Rectal smooth muscle tissue (tissue), 1 donor: Measurements from ENCODE around the gene TBC1D22A.

Experiments
- H3K27ac ChIP-seq: one replicate; pipeline ENCODE4 v1.7.0; 2013; ENCODE audit warnings: low read depth, low read length, inconsistent platforms
- H3K27me3 ChIP-seq: one replicate; pipeline ENCODE4 v1.7.0; 2013; ENCODE audit warnings: low read length; ENCODE audit not compliant: control insufficient read depth, insufficient read depth
- H3K36me3 ChIP-seq: one replicate; pipeline ENCODE4 v1.7.0; 2013; ENCODE audit warnings: low read length; ENCODE audit not compliant: control insufficient read depth, insufficient read depth
- H3K4me1 ChIP-seq: one replicate; pipeline ENCODE4 v1.7.0; 2013; ENCODE audit warnings: low read length; ENCODE audit not compliant: control insufficient read depth, insufficient read depth
- H3K4me3 ChIP-seq: one replicate; pipeline ENCODE4 v1.7.0; 2013; ENCODE audit warnings: low read length
- H3K9ac ChIP-seq: one replicate; pipeline ENCODE4 v1.7.0; 2013; ENCODE audit warnings: low read length

Gene TBC1D22A

GRCh38 chr22:47210112-47210657 lies 447.7 kb downstream of the TBC1D22A start:
- no peak overlapping the region for H3K4me3 ChIP-seq
- no peak overlapping the region for H3K27ac ChIP-seq
- no peaks in the 10 kb centered on the region for H3K36me3 ChIP-seq
- peaks cover 2% of the 10 kb centered on the region for H3K27me3 ChIP-seq
- H3K9ac ChIP-seq, result no peak overlapping the region
- no peaks in the 10 kb centered on the region for H3K4me1 ChIP-seq

GRCh38 chr22:47210686-47211085 lies 448.2 kb downstream of the TBC1D22A start:
- H3K4me1 ChIP-seq, result no peaks in the 10 kb centered on the region
- H3K36me3 ChIP-seq, result no peaks in the 10 kb centered on the region
- H3K27me3 ChIP-seq, result peaks cover 2% of the 10 kb centered on the region

GRCh38 chr22:47213571-47214230 lies 451.3 kb downstream of the TBC1D22A start:
- H3K36me3 ChIP-seq, result no peaks in the 10 kb centered on the region
- no peaks in the 10 kb centered on the region for H3K4me1 ChIP-seq
- H3K4me3 ChIP-seq, result no peak overlapping the region
- no peak overlapping the region for H3K9ac ChIP-seq
- no peaks in the 10 kb centered on the region for H3K27me3 ChIP-seq
- H3K27ac ChIP-seq, result no peak overlapping the region

More at GRCh38 chr22:47210686-47211085, 448.2 kb downstream of the TBC1D22A start:
- Histone ChIP-seq H3K27ac (no peak overlapping the region), H3K9ac (no peak overlapping the region), H3K4me3 (no peak overlapping the region)

GRCh38 chr22:47215851-47216250 lies 453.4 kb downstream of the TBC1D22A start:
- H3K36me3 ChIP-seq, result no peaks in the 10 kb centered on the region
- no peak overlapping the region for H3K9ac ChIP-seq
- no peak overlapping the region for H3K4me3 ChIP-seq
- H3K27me3 ChIP-seq, result no peaks in the 10 kb centered on the region
- H3K27ac ChIP-seq, result no peak overlapping the region
- no peaks in the 10 kb centered on the region for H3K4me1 ChIP-seq

GRCh38 chr22:47218671-47219070 lies 456.2 kb downstream of the TBC1D22A start:
- Histone ChIP-seq H3K36me3 (no peaks in the 10 kb centered on the region), H3K4me3 (no peak overlapping the region), H3K27me3 (no peaks in the 10 kb centered on the region), H3K4me1 (no peaks in the 10 kb centered on the region), H3K9ac (no peak overlapping the region), H3K27ac (no peak overlapping the region)

- Histone ChIP-seq H3K4me3 (no peak overlapping the region), H3K9ac (no peak overlapping the region), H3K27ac (no peak overlapping the region), H3K36me3 (no peaks in the 10 kb centered on the region), H3K27me3 (no peaks in the 10 kb centered on the region), H3K4me1 (no peaks in the 10 kb centered on the region)
These were observed 457.3 kb downstream of the TBC1D22A start for GRCh38 chr22:47219789-47220188.

- Histone ChIP-seq H3K36me3 (no peaks in the 10 kb centered on the region), H3K27ac (no peak overlapping the region), H3K9ac (no peak overlapping the region), H3K27me3 (no peaks in the 10 kb centered on the region), H3K4me3 (no peak overlapping the region), H3K4me1 (no peaks in the 10 kb centered on the region)
These were observed 458.3 kb downstream of the TBC1D22A start for GRCh38 chr22:47220752-47221151.

- Histone ChIP-seq H3K9ac (no peak overlapping the region), H3K27me3 (no peaks in the 10 kb centered on the region), H3K27ac (no peak overlapping the region), H3K4me1 (no peaks in the 10 kb centered on the region), H3K4me3 (no peak overlapping the region), H3K36me3 (no peaks in the 10 kb centered on the region)
These were observed 459.6 kb downstream of the TBC1D22A start for GRCh38 chr22:47221840-47222615.
